Suprapubic skin (tissue), 4 donors: ENCODE data around the gene PITX3. TPM values are rescaled to one million over a fixed set of nuclear protein-coding genes. Genes with fewer than 3 reads are reported as not detected.

Source experiments
- DNase-seq, 2 donors: peaks; one replicate each; pipeline ENCODE4 v3.0.0-alpha.2; 2019; ENCODE audit warnings: low spot score in 2 of 2
- H3K27ac ChIP-seq: fragments of 200-600 bp; sonication (generic); one replicate; pipeline ENCODE4 v1.5.1; 2019
- H3K27me3 ChIP-seq: fragments of 200-600 bp; sonication (generic); one replicate; pipeline ENCODE4 v1.5.1; 2019
- H3K36me3 ChIP-seq: fragments of 200-600 bp; sonication (generic); one replicate; pipeline ENCODE4 v1.5.1; 2019
- H3K4me1 ChIP-seq: fragments of 200-600 bp; sonication (generic); one replicate; pipeline ENCODE4 v1.5.1; 2019
- H3K4me3 ChIP-seq: fragments of 200-600 bp; sonication (generic); one replicate; pipeline ENCODE4 v1.5.1; 2019; ENCODE audit warnings: mild to moderate bottlenecking
- H3K9me3 ChIP-seq: fragments of 200-600 bp; sonication (generic); one replicate; pipeline ENCODE4 v1.5.1; 2019
- EP300 ChIP-seq: sonication (generic); formaldehyde crosslinking; IDR thresholded peaks from one replicate; pipeline ENCODE4 v1.6.1; 2017; ENCODE audit warnings: antibody characterized with exemption
- POLR2A ChIP-seq, 2 donors: fragments of 450-650 bp; IDR thresholded peaks; one replicate each; pipeline ENCODE4 v1.6.1; 2017; ENCODE audit warnings: antibody characterized with exemption in 2 of 2, mild to moderate bottlenecking in 2 of 2, moderate library complexity in 2 of 2
- POLR2AphosphoS5 ChIP-seq, 3 donors: sonication (generic); formaldehyde crosslinking; IDR thresholded peaks; one replicate each; pipeline ENCODE4 v1.6.1; 2017; ENCODE audit warnings: antibody characterized with exemption in 3 of 3
- WGBS: methylation state at CpG from one replicate; pipeline ENCODE4 v1.1.5; 2018; 5-methylcytosine and 5-hydroxymethylcytosine counted together
- total RNA-seq, 4 donors: library from RNA; depleted of rRNA; stranded (reverse); fragments of >200 nt; gene quantifications; one replicate each; pipeline ENCODE4 v1.1.0, GENCODE V29; 2016
- TF ChIP-seq, protein P1 (sequence below), 2 donors: fragments of 200-600 bp in 1 of 2; fragments of 450-650 bp in 1 of 2; sonication (generic) in 1 of 2; IDR thresholded peaks; one replicate each; pipeline ENCODE4 v1.5.1; 2016 to 2019; ENCODE audit warnings: antibody characterized with exemption in 2 of 2, mild to moderate bottlenecking in 1 of 2, moderate library complexity in 1 of 2

Gene PITX3
- total RNA-seq, 4 donors from 2014 or later: not detected

DNA sequence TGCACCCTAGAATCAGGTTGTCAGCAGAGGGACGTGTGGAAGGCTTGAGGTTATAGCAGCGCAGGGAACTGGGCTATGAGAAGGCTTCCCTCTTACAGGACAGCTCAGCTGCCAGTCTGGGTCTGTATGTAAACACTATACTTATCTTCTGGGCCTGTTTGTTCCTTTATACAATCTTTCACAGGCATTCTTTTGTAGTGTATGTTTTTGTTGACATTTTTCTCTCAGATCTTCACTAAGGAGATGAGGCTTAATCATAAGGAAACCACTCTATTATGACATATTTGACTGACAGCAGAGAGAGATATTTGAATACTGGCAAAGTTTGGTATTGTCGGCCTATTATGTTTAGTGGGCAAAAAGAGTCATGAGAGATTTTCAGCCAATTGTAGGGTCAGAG lies 4.9 kb upstream of the PITX3 start:
- Histone ChIP-seq H3K4me1 (peaks cover 52% of the 10 kb centered on the region), H3K27ac (peak overlapping the region; percentile 81), H3K36me3 (no peaks in the 10 kb centered on the region), H3K9me3 (no peaks in the 10 kb centered on the region), H3K4me3 (peak overlapping the region; percentile 64), H3K27me3 (no peaks in the 10 kb centered on the region)
- 15% methylated on average over 3 of the region's 3 CpGs for WGBS
- DNase-seq: no peak
- TF ChIP-seq, protein P1, sequence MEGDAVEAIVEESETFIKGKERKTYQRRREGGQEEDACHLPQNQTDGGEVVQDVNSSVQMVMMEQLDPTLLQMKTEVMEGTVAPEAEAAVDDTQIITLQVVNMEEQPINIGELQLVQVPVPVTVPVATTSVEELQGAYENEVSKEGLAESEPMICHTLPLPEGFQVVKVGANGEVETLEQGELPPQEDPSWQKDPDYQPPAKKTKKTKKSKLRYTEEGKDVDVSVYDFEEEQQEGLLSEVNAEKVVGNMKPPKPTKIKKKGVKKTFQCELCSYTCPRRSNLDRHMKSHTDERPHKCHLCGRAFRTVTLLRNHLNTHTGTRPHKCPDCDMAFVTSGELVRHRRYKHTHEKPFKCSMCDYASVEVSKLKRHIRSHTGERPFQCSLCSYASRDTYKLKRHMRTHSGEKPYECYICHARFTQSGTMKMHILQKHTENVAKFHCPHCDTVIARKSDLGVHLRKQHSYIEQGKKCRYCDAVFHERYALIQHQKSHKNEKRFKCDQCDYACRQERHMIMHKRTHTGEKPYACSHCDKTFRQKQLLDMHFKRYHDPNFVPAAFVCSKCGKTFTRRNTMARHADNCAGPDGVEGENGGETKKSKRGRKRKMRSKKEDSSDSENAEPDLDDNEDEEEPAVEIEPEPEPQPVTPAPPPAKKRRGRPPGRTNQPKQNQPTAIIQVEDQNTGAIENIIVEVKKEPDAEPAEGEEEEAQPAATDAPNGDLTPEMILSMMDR (IDR thresholded peaks at IDR 0.05): no peak
- TF ChIP-seq EP300: no peak
- TF ChIP-seq POLR2AphosphoS5 (IDR thresholded peaks at IDR 0.05): no peak
- no peak for TF ChIP-seq POLR2A (IDR thresholded peaks at IDR 0.05)

DNA sequence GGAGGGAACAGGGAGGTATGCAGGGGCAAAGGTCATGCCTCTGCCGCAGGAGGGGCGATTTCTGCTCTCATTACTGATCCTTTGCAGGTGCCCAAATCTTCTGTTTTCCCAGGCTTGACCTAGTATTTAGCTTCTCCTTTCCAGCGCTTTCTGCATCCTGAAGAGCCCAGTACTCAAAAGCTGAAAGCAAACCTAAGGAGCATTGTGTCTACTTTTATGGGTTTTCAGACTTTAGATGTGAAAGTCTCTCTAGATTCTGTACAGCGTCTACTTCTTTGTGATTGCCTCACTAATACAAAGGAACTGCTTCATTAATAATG lies 4.6 kb upstream of the PITX3 start:
- Histone ChIP-seq H3K36me3 (no peaks in the 10 kb centered on the region), H3K27ac (peak overlapping the region; percentile 81), H3K4me1 (peaks cover 55% of the 10 kb centered on the region), H3K27me3 (no peaks in the 10 kb centered on the region), H3K4me3 (peak overlapping the region; percentile 64), H3K9me3 (no peaks in the 10 kb centered on the region)
- DNase-seq: no peak
- no peak for TF ChIP-seq POLR2A (IDR thresholded peaks at IDR 0.05)
- 0% methylated on average over 4 of the region's 4 CpGs for WGBS

DNA sequence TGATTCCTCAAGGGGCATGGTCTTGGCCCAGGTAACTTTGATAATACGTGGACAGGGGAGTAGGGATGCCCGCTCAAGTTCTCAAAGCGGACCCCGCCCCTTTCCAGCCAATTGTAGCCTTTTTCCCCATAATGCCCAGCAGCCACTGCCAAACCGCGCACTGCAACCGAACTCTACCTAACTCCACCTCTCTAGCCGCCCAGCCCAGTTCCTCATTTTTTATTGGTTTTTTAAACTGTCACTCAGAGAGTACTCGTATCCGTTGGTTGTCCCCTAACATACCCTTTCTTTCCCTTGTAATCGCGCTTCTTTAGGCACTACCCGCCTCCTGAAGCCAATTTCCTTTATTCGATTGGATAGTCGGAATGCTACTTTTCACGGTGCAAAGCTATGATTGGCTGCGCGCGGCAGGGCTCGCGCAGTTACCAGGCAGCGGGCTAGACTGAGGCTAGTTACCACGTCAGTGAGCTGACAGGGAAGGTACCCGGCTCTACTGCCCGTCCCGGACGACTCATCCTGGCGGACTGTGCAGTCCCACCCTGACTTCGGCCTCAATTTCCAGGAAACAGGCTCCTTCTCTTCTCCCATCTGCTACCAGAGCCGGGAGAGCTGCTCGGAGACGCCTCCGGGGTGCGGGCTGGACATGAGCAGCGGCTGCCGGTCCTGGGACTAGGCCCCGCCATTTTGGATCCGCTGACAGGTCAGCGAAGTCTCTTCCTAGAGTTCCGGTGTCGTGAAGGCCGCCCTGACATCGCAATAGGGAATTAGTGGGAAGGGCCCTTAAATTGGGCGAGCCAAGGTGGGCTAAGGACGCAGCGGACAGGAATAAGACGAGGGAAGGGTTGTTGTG lies 4.0 kb upstream of the PITX3 start, which contains the start of gene GBF1:
Gene GBF1 (plus strand): TSS at position 451 of the 850 bp plus-strand sequence. CDS start 13,407 bp downstream, outside the sequence.
- Histone ChIP-seq H3K27ac (peak within 1 kb of the TSS; percentile 81), H3K4me1 (peaks cover 59% of the 10 kb centered on the region), H3K9me3 (no peaks in the 10 kb centered on the region), H3K36me3 (no peaks in the 10 kb centered on the region), H3K4me3 (peak within 1 kb of the TSS; percentile 64), H3K27me3 (no peaks in the 10 kb centered on the region)
- WGBS: under 1% methylated on average over 46 of the region's 47 CpGs
- DNase-seq: peak; percentile 96
- peak; percentile 10 to 84 (median 60) for TF ChIP-seq POLR2AphosphoS5 (IDR thresholded peaks at IDR 0.05)
- TF ChIP-seq, protein P1 (IDR thresholded peaks at IDR 0.05): no peak
- no peak for TF ChIP-seq EP300
- TF ChIP-seq POLR2A (IDR thresholded peaks at IDR 0.05): peak; percentile 46 to 88

DNA sequence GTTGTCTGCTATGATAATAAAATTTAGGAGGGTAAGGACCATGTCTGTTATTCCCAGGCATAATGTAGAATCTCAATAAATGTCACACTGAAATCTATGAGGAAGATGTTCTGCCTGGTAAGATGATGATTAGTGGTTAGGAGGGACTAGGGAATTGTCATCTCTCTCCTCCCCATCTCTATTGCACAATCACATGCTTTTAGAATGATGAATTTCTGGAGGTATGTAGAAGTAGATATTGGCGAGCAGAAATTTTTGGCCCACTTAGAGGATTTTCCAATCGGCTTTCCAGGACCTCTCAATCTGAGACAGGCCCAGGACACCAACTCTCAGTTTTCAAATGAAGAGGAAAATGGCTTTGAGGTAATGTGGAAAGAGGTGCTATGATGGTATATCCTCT lies 2.0 kb upstream of the PITX3 start:
- 42% methylated on average over 2 of the region's 2 CpGs for whole genome bisulfite sequencing
- Histone ChIP-seq H3K27ac (no peak overlapping the region), H3K4me3 (no peak overlapping the region), H3K36me3 (no peaks in the 10 kb centered on the region), H3K27me3 (no peaks in the 10 kb centered on the region), H3K9me3 (no peaks in the 10 kb centered on the region), H3K4me1 (peaks cover 49% of the 10 kb centered on the region)
- no peak for DNase-seq
- TF ChIP-seq POLR2AphosphoS5 (IDR thresholded peaks at IDR 0.05) (no peak), POLR2A (IDR thresholded peaks at IDR 0.05) (no peak), EP300 (no peak)
- TF ChIP-seq, protein P1 (IDR thresholded peaks at IDR 0.05): no peak

DNA sequence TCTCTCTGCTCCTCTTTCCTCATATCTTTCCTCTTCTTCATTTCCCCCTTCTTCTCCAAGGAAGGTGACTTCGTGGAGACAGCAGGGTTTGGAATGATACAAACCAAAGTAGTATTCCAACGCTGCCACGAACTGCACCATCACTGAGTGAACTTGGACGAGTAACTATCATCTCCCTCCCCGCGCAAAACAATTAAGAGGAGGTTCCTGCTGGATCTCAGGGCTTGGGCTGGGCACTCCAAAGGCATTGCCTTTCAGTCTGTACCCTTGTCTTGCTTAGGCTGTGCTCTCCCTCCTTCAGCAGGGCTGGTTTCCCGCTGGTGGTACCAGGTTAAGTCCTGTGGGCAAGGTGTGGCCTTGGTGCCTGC lies 790 bp upstream of the PITX3 start:
- Histone ChIP-seq H3K4me3 (peak overlapping the region; percentile 59), H3K9me3 (no peaks in the 10 kb centered on the region)
- no peak for TF ChIP-seq EP300
- TF ChIP-seq, protein P1 (IDR thresholded peaks at IDR 0.05): no peak
- TF ChIP-seq POLR2A (IDR thresholded peaks at IDR 0.05): no peak
- no peak for TF ChIP-seq POLR2AphosphoS5 (IDR thresholded peaks at IDR 0.05)

More for the DNA sequence above, 790 bp upstream of the PITX3 start:
- Histone ChIP-seq H3K4me1 (peaks cover 37% of the 10 kb centered on the region), H3K36me3 (no peaks in the 10 kb centered on the region), H3K27me3 (no peaks in the 10 kb centered on the region), H3K27ac (no peak overlapping the region)
- DNase-seq: no peak
- 13% methylated on average over 7 of the region's 7 CpGs for WGBS
